Heart right ventricle (tissue), 16 donors: ENCODE measurements around the gene BCAS4. TPM values are rescaled to one million over a fixed set of nuclear protein-coding genes. Genes with fewer than 3 reads are reported as not detected.

Experiments used
- ATAC-seq, 8 donors: fragments of 200-7000 bp; cut with Tn5 transposase; one replicate each; pipeline ENCODE4 v1.9.1; 2020; ENCODE audit warnings: mild to moderate bottlenecking in 8 of 8, moderate library complexity in 8 of 8, moderate number of reproducible peaks in 1 of 8
- DNase-seq, 2 donors: peaks; one replicate each; pipeline ENCODE4 v3.0.0-alpha.2; 2020
- H3K27ac ChIP-seq, 10 donors: fragments of 200-600 bp; sonication (generic) in 2 of 10; one replicate each; pipeline versions ENCODE4 v1.5.0 to v1.8.0; 2020 to 2022; ENCODE audit warnings: mild to moderate bottlenecking in 3 of 10
- H3K27me3 ChIP-seq, 7 donors: fragments of 200-600 bp; one replicate each; pipeline ENCODE4 v1.8.0; 2021 to 2022; ENCODE audit warnings: mild to moderate bottlenecking in 2 of 7
- H3K36me3 ChIP-seq, 9 donors: fragments of 200-600 bp; sonication (generic) in 1 of 9; one replicate each; pipeline versions ENCODE4 v1.5.0 to v1.8.0; 2020 to 2022; ENCODE audit warnings: mild to moderate bottlenecking in 2 of 9
- H3K4me1 ChIP-seq, 9 donors: fragments of 200-600 bp; sonication (generic) in 1 of 9; one replicate each; pipeline versions ENCODE4 v1.5.0 to v1.8.0; 2020 to 2022; ENCODE audit warnings: mild to moderate bottlenecking in 4 of 9
- H3K4me3 ChIP-seq, 10 donors: fragments of 200-600 bp; sonication (generic) in 2 of 10; one replicate each; pipeline versions ENCODE4 v1.5.0 to v1.8.0; 2020 to 2022; ENCODE audit warnings: mild to moderate bottlenecking in 7 of 10, moderate library complexity in 2 of 10
- H3K9me3 ChIP-seq, 11 donors: fragments of 200-600 bp in 10 of 11; sonication (generic) in 2 of 11; one replicate each; pipeline versions ENCODE4 v1.5.0 to v1.8.0; 2013 to 2022; ENCODE audit warnings: mild to moderate bottlenecking in 2 of 11, control low read depth in 1 of 11, moderate library complexity in 1 of 11
- WGBS, 2 donors: extraction: QIAGEN DNeasy Blood & Tissue Kit; methylation state at CpG; one replicate each; pipeline ENCODE4 v1.1.7; 2013; ENCODE audit warnings: inconsistent platforms in 1 of 2; 5-methylcytosine and 5-hydroxymethylcytosine counted together
- intact Hi-C, 10 donors: fragments of 100-400 bp; cut with DNase I; formaldehyde crosslinking; loops; one replicate each; pipeline versions ENCODE4 v1.11.1 to v1.14.2; 2022
- polyA plus RNA-seq, 2 donors: library from polyadenylated mRNA; stranded (reverse); fragments of 200-250 nt; gene quantifications; one replicate each; pipeline ENCODE4 v1.2.3, GENCODE V29; 2013
- total RNA-seq, 10 donors: library from RNA; stranded (reverse); fragmentation: NEBNext Ultra II Directional in 3 of 10; extraction: Animal tissue kit (Norgen Biotek cat#: 25700) in 3 of 10; gene quantifications; one replicate each; pipeline versions ENCODE4 v1.2.1 to v1.2.4, GENCODE V29; 2021 to 2023
- TF ChIP-seq, protein P1 (sequence below), 9 donors: fragments of 200-600 bp; sonication (generic) in 2 of 9; IDR thresholded peaks; one replicate each; pipeline versions ENCODE4 v1.5.0 to v1.8.0; 2021 to 2022; ENCODE audit warnings: antibody characterized with exemption in 9 of 9, mild to moderate bottlenecking in 5 of 9, moderate library complexity in 1 of 9
- donor health status: Arrhythmogenic right ventricular cardiomyopathy.
- donor health status: ischemic (EF 13 %, LVEDD 7.1; RV severe dilation, severe dysfunction).
- donor health status: healthy with polysubstance abuse.
- donor health status: DM: no; HTN: yes; CAD: no.
- donor health status: DM: no; HTN: no; CAD: no.
- donor health status: ischemic (EF 25% LVEDD 6.9; RV normal size, moderate dysfunction).
- donor health status: ischemic (EF 25% LVEDD 5.7; RV mildly dilated, moderate dysfunction).
- donor health status: healthy.
- donor health status: DM: yes; HTN: yes; CAD: no.
- donor health status: Ischemic cardiomyopathy.
- donor health status: ischemic (EF 35%, LVEDD 5.7; RV mildly dilated, moderate dysfunction).
- donor health status: nonischemic (EF 11% LVEDD 7.7; RV severe dilation, severe dysfunction).
- donor health status: DM: yes; HTN: yes; CAD: no.
- donor health status: PGD.
- donor health status: ischemic (EF 29% LVEDD 5.4; RV normal size, mild dysfunction).
- donor health status: nonischemic (EF 23%, LVEDD 6.1; RV moderate dilation, normal function).

The BCAS4 gene
- total and polyA plus RNA-seq, 12 donors, result 0.54 to 3.6 (median 2.2) TPM

DNA sequence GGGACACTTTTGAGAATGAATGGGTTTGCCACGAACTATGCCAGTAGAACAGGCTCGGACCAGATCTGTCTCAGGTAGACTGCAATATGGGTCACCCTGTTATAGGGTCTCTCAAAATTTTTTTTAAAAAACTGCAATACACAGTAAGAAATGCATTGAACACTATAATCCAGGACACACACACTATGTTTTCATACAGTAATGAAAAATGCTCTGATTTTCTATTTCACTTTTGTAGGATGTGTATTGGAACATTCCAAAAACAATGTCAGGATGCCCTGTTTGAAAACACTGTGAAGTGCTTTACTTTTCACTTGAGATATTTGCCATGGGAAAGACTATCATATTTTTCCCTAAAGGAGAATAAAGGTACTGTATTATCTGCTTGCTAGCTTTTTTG is 38.4 kb upstream of the BCAS4 start:
- WGBS, 2 donors, result 94 to 98% methylated on average over 2 of the region's 2 CpGs
- H3K4me1 ChIP-seq, result no peaks in the 10 kb centered on the region
- no peak overlapping the region for H3K27ac ChIP-seq
- no peaks in the 10 kb centered on the region for H3K9me3 ChIP-seq
- H3K36me3 ChIP-seq, result no peaks in the 10 kb centered on the region
- TF ChIP-seq, protein P1, sequence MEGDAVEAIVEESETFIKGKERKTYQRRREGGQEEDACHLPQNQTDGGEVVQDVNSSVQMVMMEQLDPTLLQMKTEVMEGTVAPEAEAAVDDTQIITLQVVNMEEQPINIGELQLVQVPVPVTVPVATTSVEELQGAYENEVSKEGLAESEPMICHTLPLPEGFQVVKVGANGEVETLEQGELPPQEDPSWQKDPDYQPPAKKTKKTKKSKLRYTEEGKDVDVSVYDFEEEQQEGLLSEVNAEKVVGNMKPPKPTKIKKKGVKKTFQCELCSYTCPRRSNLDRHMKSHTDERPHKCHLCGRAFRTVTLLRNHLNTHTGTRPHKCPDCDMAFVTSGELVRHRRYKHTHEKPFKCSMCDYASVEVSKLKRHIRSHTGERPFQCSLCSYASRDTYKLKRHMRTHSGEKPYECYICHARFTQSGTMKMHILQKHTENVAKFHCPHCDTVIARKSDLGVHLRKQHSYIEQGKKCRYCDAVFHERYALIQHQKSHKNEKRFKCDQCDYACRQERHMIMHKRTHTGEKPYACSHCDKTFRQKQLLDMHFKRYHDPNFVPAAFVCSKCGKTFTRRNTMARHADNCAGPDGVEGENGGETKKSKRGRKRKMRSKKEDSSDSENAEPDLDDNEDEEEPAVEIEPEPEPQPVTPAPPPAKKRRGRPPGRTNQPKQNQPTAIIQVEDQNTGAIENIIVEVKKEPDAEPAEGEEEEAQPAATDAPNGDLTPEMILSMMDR (IDR thresholded peaks at IDR 0.05), result no peak
- DNase-seq (no peak), ATAC-seq (no peak)
- H3K4me3 ChIP-seq, result no peak overlapping the region
- intact Hi-C loops, result no loop called here
- H3K27me3 ChIP-seq, result no peaks in the 10 kb centered on the region

DNA sequence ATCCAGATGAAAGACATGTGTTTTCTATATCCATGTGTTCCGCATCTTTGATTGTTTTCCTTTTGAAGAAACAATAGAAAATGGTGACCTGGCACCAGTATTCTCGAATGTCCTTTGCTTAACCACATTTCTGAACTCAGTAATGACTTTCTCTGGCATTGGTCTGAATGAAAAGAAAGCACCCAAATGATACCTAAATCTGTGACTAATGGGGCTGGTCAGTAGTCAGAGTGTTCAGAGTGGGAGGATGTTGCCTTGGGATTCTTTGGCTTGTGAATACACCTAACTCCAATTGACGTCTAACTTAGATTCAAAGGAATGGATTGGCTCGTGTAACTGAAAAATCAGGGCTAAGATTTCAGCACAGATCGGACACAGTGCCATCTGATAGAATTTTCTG is 36.4 kb upstream of the BCAS4 start:
- Histone ChIP-seq H3K27ac (no peak overlapping the region), H3K36me3 (no peaks in the 10 kb centered on the region), H3K4me3 (no peak overlapping the region), H3K4me1 (peaks cover 0 to 19% (median 3%) of the 10 kb centered on the region in 9 donors), H3K9me3 (no peaks in the 10 kb centered on the region), H3K27me3 (no peaks in the 10 kb centered on the region)
- DNase-seq, result no peak
- 77 to 79% methylated on average over 5 of the region's 5 CpGs for WGBS, 2 donors
- intact Hi-C loops, result no loop called here
- ATAC-seq, result no peak
- TF ChIP-seq, protein P1 (IDR thresholded peaks at IDR 0.05), result no peak

DNA sequence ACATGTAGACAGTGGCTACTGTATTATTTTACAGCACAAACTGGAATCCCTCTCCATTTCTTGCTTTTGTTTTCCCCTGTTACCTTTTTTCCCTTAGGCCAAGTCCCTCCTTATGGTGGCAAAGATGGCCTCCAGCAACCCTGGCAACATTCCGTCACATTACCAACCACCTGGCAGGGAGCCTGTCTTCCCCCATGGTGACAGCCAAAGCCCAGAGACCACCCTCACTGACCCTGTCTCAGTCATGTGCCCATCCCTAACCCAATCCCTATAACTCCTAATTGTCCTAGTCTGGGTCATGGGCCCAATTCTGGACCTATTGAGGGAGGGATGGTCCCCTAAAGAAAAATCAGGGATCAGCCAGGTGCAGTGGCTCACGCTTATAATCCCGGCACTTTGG is 35.9 kb upstream of the BCAS4 start:
- TF ChIP-seq, protein P1 (IDR thresholded peaks at IDR 0.05), result no peak
- DNase-seq (no peak), ATAC-seq (no peak)
- Histone ChIP-seq H3K4me3 (no peak overlapping the region), H3K27ac (no peak overlapping the region), H3K4me1 (peaks cover 0 to 21% (median 3%) of the 10 kb centered on the region in 9 donors), H3K27me3 (no peaks in the 10 kb centered on the region), H3K36me3 (no peaks in the 10 kb centered on the region), H3K9me3 (no peaks in the 10 kb centered on the region)
- intact Hi-C loops, result no loop called here
- WGBS, 2 donors, result 88 to 95% methylated on average over 3 of the region's 3 CpGs

DNA sequence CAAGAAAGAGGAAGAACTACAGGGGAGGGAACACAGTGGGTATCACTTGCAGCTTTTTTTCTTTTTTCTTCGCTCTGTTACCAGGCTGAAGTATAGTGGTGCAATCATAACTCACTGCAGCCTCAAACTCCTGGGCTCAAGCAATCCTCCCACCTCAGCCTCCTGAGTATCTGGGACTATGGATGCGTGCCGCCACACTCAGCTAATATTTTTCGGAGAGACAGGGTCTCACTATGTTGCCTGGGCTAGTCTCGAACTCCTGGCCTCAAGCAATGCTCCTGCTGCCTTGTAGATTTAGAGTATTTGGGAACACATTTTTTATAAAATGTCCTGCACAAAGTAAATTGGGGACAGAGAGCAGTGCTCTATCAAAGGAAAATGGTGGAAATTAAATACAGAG is 35.2 kb upstream of the BCAS4 start:
- Histone ChIP-seq H3K36me3 (no peaks in the 10 kb centered on the region), H3K27ac (no peak overlapping the region), H3K4me1 (peaks cover 0 to 21% (median 3%) of the 10 kb centered on the region in 9 donors), H3K4me3 (no peak overlapping the region), H3K27me3 (no peaks in the 10 kb centered on the region), H3K9me3 (no peaks in the 10 kb centered on the region)
- TF ChIP-seq, protein P1 (IDR thresholded peaks at IDR 0.05), result no peak
- no peak for DNase-seq
- WGBS, 2 donors, result 71 to 84% methylated on average over 5 of the region's 5 CpGs
- intact Hi-C loops, result no loop called here
- ATAC-seq, result no peak
